Suprapubic skin (tissue), 4 donors: ENCODE data around the gene DUS4L. TPM values are rescaled to one million over a fixed set of nuclear protein-coding genes. Genes with fewer than 3 reads are reported as not detected.

Experiments
- DNase-seq, 2 donors: peaks; one replicate each; pipeline ENCODE4 v3.0.0-alpha.2; 2019; ENCODE audit warnings: low spot score in 2 of 2
- H3K27ac ChIP-seq: fragments of 200-600 bp; sonication (generic); one replicate; pipeline ENCODE4 v1.5.1; 2019
- H3K27me3 ChIP-seq: fragments of 200-600 bp; sonication (generic); one replicate; pipeline ENCODE4 v1.5.1; 2019
- H3K36me3 ChIP-seq: fragments of 200-600 bp; sonication (generic); one replicate; pipeline ENCODE4 v1.5.1; 2019
- H3K4me1 ChIP-seq: fragments of 200-600 bp; sonication (generic); one replicate; pipeline ENCODE4 v1.5.1; 2019
- H3K4me3 ChIP-seq: fragments of 200-600 bp; sonication (generic); one replicate; pipeline ENCODE4 v1.5.1; 2019; ENCODE audit warnings: mild to moderate bottlenecking
- H3K9me3 ChIP-seq: fragments of 200-600 bp; sonication (generic); one replicate; pipeline ENCODE4 v1.5.1; 2019
- CTCF ChIP-seq, 2 donors: fragments of 200-600 bp in 1 of 2; fragments of 450-650 bp in 1 of 2; sonication (generic) in 1 of 2; IDR thresholded peaks; one replicate each; pipeline ENCODE4 v1.5.1; 2016 to 2019; ENCODE audit warnings: antibody characterized with exemption in 2 of 2, mild to moderate bottlenecking in 1 of 2, moderate library complexity in 1 of 2
- EP300 ChIP-seq: sonication (generic); formaldehyde crosslinking; IDR thresholded peaks from one replicate; pipeline ENCODE4 v1.6.1; 2017; ENCODE audit warnings: antibody characterized with exemption
- POLR2A ChIP-seq, 2 donors: fragments of 450-650 bp; IDR thresholded peaks; one replicate each; pipeline ENCODE4 v1.6.1; 2017; ENCODE audit warnings: antibody characterized with exemption in 2 of 2, mild to moderate bottlenecking in 2 of 2, moderate library complexity in 2 of 2
- POLR2AphosphoS5 ChIP-seq, 3 donors: sonication (generic); formaldehyde crosslinking; IDR thresholded peaks; one replicate each; pipeline ENCODE4 v1.6.1; 2017; ENCODE audit warnings: antibody characterized with exemption in 3 of 3
- WGBS: methylation state at CpG from one replicate; pipeline ENCODE4 v1.1.5; 2018; 5-methylcytosine and 5-hydroxymethylcytosine counted together
- total RNA-seq, 4 donors: library from RNA; depleted of rRNA; stranded (reverse); fragments of >200 nt; gene quantifications; one replicate each; pipeline ENCODE4 v1.1.0, GENCODE V29; 2016

Gene DUS4L
- total RNA-seq, 4 donors from 2014 or later: 6.0 to 11.0 (median 7.8) TPM

GRCh38 chr7:107613439-107613838 lies 49.7 kb downstream of the DUS4L start:
- Histone ChIP-seq H3K4me1 (peaks cover 4% of the 10 kb centered on the region), H3K9me3 (no peaks in the 10 kb centered on the region), H3K4me3 (no peak overlapping the region), H3K27ac (no peak overlapping the region), H3K36me3 (peaks cover 30% of the 10 kb centered on the region), H3K27me3 (no peaks in the 10 kb centered on the region)
- no peak for DNase-seq
- TF ChIP-seq EP300 (no peak), POLR2A (IDR thresholded peaks at IDR 0.05) (no peak), POLR2AphosphoS5 (IDR thresholded peaks at IDR 0.05) (no peak), CTCF (IDR thresholded peaks at IDR 0.05) (no peak)
- WGBS: 86% methylated on average over 1 of the region's 1 CpG

- DNase-seq: no peak
- no peaks in the 10 kb centered on the region for H3K27me3 ChIP-seq
- peaks cover 4% of the 10 kb centered on the region for H3K4me1 ChIP-seq
- TF ChIP-seq CTCF (IDR thresholded peaks at IDR 0.05) (no peak), POLR2A (IDR thresholded peaks at IDR 0.05) (no peak), EP300 (no peak), POLR2AphosphoS5 (IDR thresholded peaks at IDR 0.05) (no peak)
- no peak overlapping the region for H3K27ac ChIP-seq
- no peaks in the 10 kb centered on the region for H3K9me3 ChIP-seq
- peaks cover 30% of the 10 kb centered on the region for H3K36me3 ChIP-seq
- no peak overlapping the region for H3K4me3 ChIP-seq
Measured at GRCh38 chr7:107613948-107614347, 50.2 kb downstream of the DUS4L start.

- Histone ChIP-seq H3K4me1 (peaks cover 4% of the 10 kb centered on the region), H3K9me3 (no peaks in the 10 kb centered on the region), H3K27ac (no peak overlapping the region), H3K27me3 (no peaks in the 10 kb centered on the region), H3K4me3 (no peak overlapping the region), H3K36me3 (peaks cover 30% of the 10 kb centered on the region)
- TF ChIP-seq EP300: no peak
- no peak for TF ChIP-seq POLR2AphosphoS5 (IDR thresholded peaks at IDR 0.05)
- TF ChIP-seq CTCF (IDR thresholded peaks at IDR 0.05): no peak
- TF ChIP-seq POLR2A (IDR thresholded peaks at IDR 0.05): no peak
- no peak for DNase-seq
Measured at GRCh38 chr7:107614425-107614824, 50.7 kb downstream of the DUS4L start.

GRCh38 chr7:107615910-107616680 lies 52.3 kb downstream of the DUS4L start:
- 99% methylated on average over 4 of the region's 4 CpGs for WGBS
- no peak for TF ChIP-seq POLR2AphosphoS5 (IDR thresholded peaks at IDR 0.05)
- TF ChIP-seq POLR2A (IDR thresholded peaks at IDR 0.05): no peak
- no peak for TF ChIP-seq CTCF (IDR thresholded peaks at IDR 0.05)
- TF ChIP-seq EP300: no peak
- Histone ChIP-seq H3K27ac (no peak overlapping the region), H3K27me3 (no peaks in the 10 kb centered on the region), H3K36me3 (peaks cover 43% of the 10 kb centered on the region), H3K4me1 (no peaks in the 10 kb centered on the region), H3K9me3 (no peaks in the 10 kb centered on the region), H3K4me3 (no peak overlapping the region)
- no peak for DNase-seq

GRCh38 chr7:107622429-107622828 lies 58.7 kb downstream of the DUS4L start:
- no peaks in the 10 kb centered on the region for H3K9me3 ChIP-seq
- H3K4me3 ChIP-seq: no peak overlapping the region
- TF ChIP-seq CTCF (IDR thresholded peaks at IDR 0.05) (no peak), POLR2AphosphoS5 (IDR thresholded peaks at IDR 0.05) (no peak), POLR2A (IDR thresholded peaks at IDR 0.05) (no peak), EP300 (no peak)
- peaks cover 21% of the 10 kb centered on the region for H3K36me3 ChIP-seq
- no peak overlapping the region for H3K27ac ChIP-seq
- WGBS: 68% methylated on average over 1 of the region's 1 CpG
- DNase-seq: no peak
- H3K27me3 ChIP-seq: no peaks in the 10 kb centered on the region
- H3K4me1 ChIP-seq: no peaks in the 10 kb centered on the region
